ENCODE data around the gene NLRP6. TPM values are rescaled to one million over a fixed set of nuclear protein-coding genes. Genes with fewer than 3 reads are reported as not detected.
"Not testable (repeated sequence)": the region's sequence is repeated elsewhere in the genome, so short reads cannot be mapped to it uniquely, and the experiment has no call there.

Gene NLRP6
- total RNA-seq, 2 experiments from 2014 or later: 0.99 to 1.2 TPM

- Mint-ChIP-seq H3K4me1 (ENCODE audit: low read depth) (peaks cover 46% of the 10 kb centered on the region), H3K27ac (peak overlapping the region; percentile 47), H3K27me3 (peaks cover 18% of the 10 kb centered on the region), H3K9me3 (no peaks in the 10 kb centered on the region), H3K4me3 (no peak overlapping the region), H3K36me3 (peaks cover 6% of the 10 kb centered on the region)
- ChIA-PET POLR2A (no interaction called here), CTCF (interaction anchor here (1.3 to 9.1 kb wide), 2 partner anchors 23 to 33 kb away, joined by 4 to 57 read pairs; no protein-coding TSS in a partner anchor)
- intact Hi-C loops (cut with micrococcal nuclease): no loop called here
- peak; percentile 8 for DNase-seq
Observed at GRCh38 chr11:283405-284104, 5.3 kb downstream of the NLRP6 start.

DNA sequence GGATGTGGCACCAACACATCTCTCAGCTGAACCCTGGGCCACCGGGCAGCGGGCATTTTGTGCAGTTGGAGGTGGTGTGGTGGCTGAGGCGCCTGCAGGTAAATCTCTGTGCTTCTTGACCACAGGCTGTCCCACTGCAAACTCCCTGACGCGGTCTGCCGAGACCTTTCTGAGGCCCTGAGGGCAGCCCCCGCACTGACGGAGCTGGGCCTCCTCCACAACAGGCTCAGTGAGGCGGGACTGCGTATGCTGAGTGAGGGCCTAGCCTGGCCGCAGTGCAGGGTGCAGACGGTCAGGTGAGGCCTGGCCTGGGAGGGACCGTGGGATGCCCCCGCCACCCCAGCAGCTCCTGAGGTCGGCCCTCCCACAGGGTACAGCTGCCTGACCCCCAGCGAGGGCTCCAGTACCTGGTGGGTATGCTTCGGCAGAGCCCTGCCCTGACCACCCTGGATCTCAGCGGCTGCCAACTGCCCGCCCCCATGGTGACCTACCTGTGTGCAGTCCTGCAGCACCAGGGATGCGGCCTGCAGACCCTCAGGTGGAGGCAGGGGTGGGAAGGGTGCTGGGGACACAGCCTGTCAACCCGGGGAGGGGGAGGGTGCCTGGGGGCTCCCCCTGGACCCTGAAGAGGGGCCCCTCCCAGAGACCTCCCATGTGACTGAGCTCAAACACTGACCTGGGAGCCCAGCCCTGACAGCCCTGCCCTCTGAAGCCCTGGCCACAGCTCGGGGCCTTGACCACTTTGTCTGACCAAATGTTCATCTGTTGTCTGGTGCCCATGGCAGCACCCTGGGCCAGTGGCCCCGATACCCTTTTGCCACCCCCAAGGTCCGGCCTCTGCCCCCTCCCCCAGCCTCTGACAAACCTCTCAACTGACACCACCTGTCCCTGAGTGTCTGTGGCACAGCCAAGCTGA, 6.2 kb downstream of the NLRP6 start:
- ChIA-PET POLR2A (no interaction called here), CTCF (interaction anchor here (1.3 to 9.1 kb wide), 2 partner anchors 22 to 33 kb away, joined by 4 to 57 read pairs; no protein-coding TSS in a partner anchor)
- intact Hi-C loops (cut with micrococcal nuclease): loop anchor here (5.0 kb wide), 1 partner anchor 47 kb away; the partner anchor contains the start of genes PSMD13 and SIRT3
- peaks cover 16% of the 10 kb centered on the region for H3K27me3 Mint-ChIP-seq
- no peak overlapping the region for H3K27ac Mint-ChIP-seq
- peaks cover 6% of the 10 kb centered on the region for H3K36me3 Mint-ChIP-seq
- H3K4me1 Mint-ChIP-seq (ENCODE audit: low read depth): peaks cover 44% of the 10 kb centered on the region
- H3K9me3 Mint-ChIP-seq: no peaks in the 10 kb centered on the region
- no peak overlapping the region for H3K4me3 Mint-ChIP-seq
- DNase-seq: peak; percentile 8

GRCh38 chr11:285021-285893, 7.0 kb downstream of the NLRP6 start:
- Mint-ChIP-seq H3K4me3 (no peak overlapping the region), H3K27me3 (peaks cover 16% of the 10 kb centered on the region), H3K36me3 (peaks cover 6% of the 10 kb centered on the region), H3K4me1 (ENCODE audit: low read depth) (peaks cover 46% of the 10 kb centered on the region), H3K9me3 (no peaks in the 10 kb centered on the region), H3K27ac (no peak overlapping the region)
- CTCF ChIA-PET: interaction anchor here (9.1 kb wide), 1 partner anchor 34 kb away, joined by 57 read pairs; no protein-coding TSS in a partner anchor
- intact Hi-C loops (cut with micrococcal nuclease): loop anchor here (5.0 kb wide), 1 partner anchor 48 kb away; the partner anchor contains the start of genes PSMD13 and SIRT3
- POLR2A ChIA-PET: no interaction called here
- peak; percentile 9 for DNase-seq

DNA sequence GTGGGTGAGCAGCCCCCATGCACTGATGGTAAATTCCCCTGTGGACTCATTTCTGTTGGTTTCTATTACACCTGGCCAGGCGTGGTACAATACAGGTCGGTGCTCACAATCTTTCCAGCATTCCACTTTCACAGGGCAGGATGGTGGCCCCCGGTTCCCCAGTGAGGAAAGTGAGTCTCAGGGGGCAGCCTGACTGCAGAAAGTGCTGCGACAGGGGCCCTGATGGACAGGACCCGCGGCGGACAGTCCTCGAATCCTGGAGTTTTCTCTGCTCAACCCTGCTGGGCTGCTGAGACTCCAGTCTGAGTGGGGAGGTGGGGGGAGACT, 7.7 kb downstream of the NLRP6 start:
- Mint-ChIP-seq H3K4me1 (ENCODE audit: low read depth) (peaks cover 44% of the 10 kb centered on the region), H3K27ac (no peak overlapping the region), H3K4me3 (no peak overlapping the region), H3K27me3 (peaks cover 13% of the 10 kb centered on the region), H3K9me3 (no peaks in the 10 kb centered on the region), H3K36me3 (peaks cover 6% of the 10 kb centered on the region)
- ChIA-PET POLR2A (no interaction called here), CTCF (interaction anchor here (2.3 to 9.1 kb wide), 2 partner anchors 31 to 35 kb away, joined by 7 to 57 read pairs; no protein-coding TSS in a partner anchor)
- peak; percentile 8 for DNase-seq
- intact Hi-C loops (cut with micrococcal nuclease): loop anchor here (2.0 to 5.0 kb wide), 3 partner anchors 17 to 49 kb away; partner anchors contain the start of genes PSMD13 and SIRT3

DNA sequence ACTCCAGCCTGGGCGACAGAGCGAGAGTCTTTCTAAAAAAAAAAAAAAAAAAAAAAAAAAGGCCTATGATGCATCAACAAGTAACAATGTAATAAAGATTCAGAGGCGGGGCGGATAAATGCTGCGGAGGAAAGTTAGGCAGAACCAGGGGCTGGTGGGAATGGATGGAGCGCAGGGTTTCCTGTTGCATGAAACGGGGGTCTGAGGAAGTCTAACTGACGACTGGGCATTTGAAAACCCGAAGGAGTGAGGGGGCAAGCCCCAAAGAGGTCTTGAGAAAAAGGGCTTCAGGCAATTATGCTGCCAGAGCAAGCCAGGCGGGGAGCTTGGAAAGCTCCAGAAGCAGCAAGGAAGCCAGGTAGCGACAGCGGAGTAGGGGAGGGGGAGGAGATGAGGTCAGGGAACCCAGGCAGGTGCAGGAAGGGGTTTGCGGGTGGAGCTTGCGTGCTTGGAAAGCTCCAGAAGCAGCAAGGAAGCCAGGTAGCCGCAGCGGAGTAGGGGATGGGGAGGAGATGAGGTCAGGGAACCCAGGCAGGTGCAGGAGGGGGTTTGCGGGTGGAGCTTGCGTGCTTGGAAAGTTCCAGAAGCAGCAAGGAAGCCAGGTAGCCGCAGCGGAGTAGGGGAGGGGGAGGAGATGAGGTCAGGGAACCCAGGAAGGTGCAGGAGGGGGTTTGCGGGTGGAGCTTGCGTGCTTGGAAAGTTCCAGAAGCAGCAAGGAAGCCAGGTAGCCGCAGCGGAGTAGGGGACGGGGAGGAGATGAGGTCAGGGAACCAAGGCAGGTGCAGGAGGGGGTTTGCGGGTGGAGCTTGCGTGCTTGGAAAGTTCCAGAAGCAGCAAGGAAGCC, 9.0 kb downstream of the NLRP6 start:
- CTCF ChIA-PET: interaction anchor here (0.8 to 2.3 kb wide), 5 partner anchors 16 to 68 kb away, joined by 3 to 15 read pairs (median 4); no protein-coding TSS in a partner anchor
- H3K36me3 Mint-ChIP-seq, H3K9me3 Mint-ChIP-seq, H3K27me3 Mint-ChIP-seq: not testable (repeated sequence)
- Mint-ChIP-seq H3K4me3 (peak overlapping the region; percentile 96), H3K4me1 (ENCODE audit: low read depth) (peaks cover 38% of the 10 kb centered on the region), H3K27ac (peak overlapping the region; percentile 95)
- POLR2A ChIA-PET: interaction anchor here (0.7 to 2.3 kb wide), 5 partner anchors 9 to 68 kb away, joined by 3 to 9 read pairs (median 3); partner anchors contain the start of gene NLRP6
- DNase-seq: peak; percentile 76
- intact Hi-C loops (cut with micrococcal nuclease): loop anchor here (2.0 to 5.0 kb wide), 3 partner anchors 18 to 50 kb away; partner anchors contain the start of genes PSMD13 and SIRT3

GRCh38 chr11:287821-288477, 9.7 kb downstream of the NLRP6 start:
- Mint-ChIP-seq H3K4me1 (ENCODE audit: low read depth) (peaks cover 31% of the 10 kb centered on the region), H3K36me3 (peaks cover 4% of the 10 kb centered on the region), H3K27me3 (no peaks in the 10 kb centered on the region), H3K4me3 (peak overlapping the region; percentile 96), H3K9me3 (no peaks in the 10 kb centered on the region), H3K27ac (peak overlapping the region; percentile 95)
- intact Hi-C loops (cut with micrococcal nuclease): loop anchor here (2.0 to 5.0 kb wide), 3 partner anchors 19 to 51 kb away; partner anchors contain the start of genes PSMD13 and SIRT3
- ChIA-PET CTCF (interaction anchor here (0.7 to 2.3 kb wide), 6 partner anchors 25 to 109 kb away, joined by 3 to 15 read pairs (median 4); no protein-coding TSS in a partner anchor), POLR2A (interaction anchor here (0.6 to 2.3 kb wide), 6 partner anchors 19 to 81 kb away, joined by 3 to 9 read pairs (median 4); partner anchors contain the start of genes BET1L and RIC8A)
- DNase-seq: peak; percentile 73

- CTCF ChIA-PET: interaction anchor here (0.7 to 1.3 kb wide), 3 partner anchors 20 to 108 kb away, joined by 3 read pairs; no protein-coding TSS in a partner anchor
- Mint-ChIP-seq H3K27me3 (no peaks in the 10 kb centered on the region), H3K27ac (peak within 1 kb of the TSS; percentile 95), H3K9me3 (no peaks in the 10 kb centered on the region), H3K4me1 (ENCODE audit: low read depth) (peaks cover 25% of the 10 kb centered on the region), H3K36me3 (peaks cover 4% of the 10 kb centered on the region), H3K4me3 (peak within 1 kb of the TSS; percentile 96)
- intact Hi-C loops (cut with micrococcal nuclease): loop anchor here (5.0 kb wide), 1 partner anchor 51 kb away; the partner anchor contains the start of genes PSMD13 and SIRT3
- POLR2A ChIA-PET: interaction anchor here (0.6 to 2.3 kb wide), 3 partner anchors 22 to 81 kb away, joined by 3 to 9 read pairs (median 4); partner anchors contain the start of genes BET1L and RIC8A
- DNase-seq: peak; percentile 61
Observed at GRCh38 chr11:288478-289397, 10.5 kb downstream of the NLRP6 start, which contains the start of gene PGGHG. Gene PGGHG (plus strand): TSS chr11:289126. CDS start chr11:289817, 691 bp downstream.

DNA sequence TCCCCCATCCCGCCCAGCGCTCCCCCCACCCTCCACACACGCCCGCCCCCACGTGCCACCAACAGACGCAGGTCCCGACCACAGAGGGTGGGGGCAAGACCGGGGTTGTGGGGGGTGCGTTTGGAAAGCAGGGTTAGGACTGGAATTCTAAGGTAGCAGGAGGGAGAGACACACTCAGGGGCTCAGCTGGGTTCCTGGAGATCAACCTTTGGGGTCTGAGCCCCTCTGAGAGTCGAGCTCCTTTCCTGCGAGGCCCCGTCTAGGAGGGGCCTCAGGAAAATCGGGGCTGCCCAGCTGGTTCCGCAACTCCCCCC, 11.1 kb downstream of the NLRP6 start:
- peaks cover 24% of the 10 kb centered on the region for H3K4me1 Mint-ChIP-seq (ENCODE audit: low read depth)
- H3K36me3 Mint-ChIP-seq: peaks cover 4% of the 10 kb centered on the region
- H3K4me3 Mint-ChIP-seq: peak overlapping the region; percentile 65
- intact Hi-C loops (cut with micrococcal nuclease): loop anchor here (5.0 kb wide), 1 partner anchor 52 kb away; the partner anchor contains the start of genes PSMD13 and SIRT3
- no peak overlapping the region for H3K27ac Mint-ChIP-seq
- ChIA-PET POLR2A (interaction anchor here (1.6 kb wide), 1 partner anchor 82 kb away, joined by 4 read pairs; the partner anchor contains the start of genes BET1L and RIC8A), CTCF (interaction anchor here (0.8 to 1.3 kb wide), 2 partner anchors 21 to 38 kb away, joined by 3 read pairs; no protein-coding TSS in a partner anchor)
- no peaks in the 10 kb centered on the region for H3K27me3 Mint-ChIP-seq
- no peaks in the 10 kb centered on the region for H3K9me3 Mint-ChIP-seq
- peak; percentile 22 for DNase-seq

Measured in activated CD4-positive, alpha-beta memory T cell treated with anti-CD3 and anti-CD28 coated beads for 36 hours (primary cell).